ENCODE results near the gene ARFGEF3. TPM values are rescaled to one million over a fixed set of nuclear protein-coding genes. Genes with fewer than 3 reads are reported as not detected.
"Not testable (repeated sequence)": the region's sequence is repeated elsewhere in the genome, so short reads cannot be mapped to it uniquely, and the experiment has no call there.

Gene ARFGEF3
- polyA plus RNA-seq, 2 donors, result 0.15 to 0.20 TPM

GRCh38 chr6:138339024-138339423 is 177.3 kb downstream of the ARFGEF3 start:
- Histone ChIP-seq H3K27ac (ENCODE audit: low read depth in 2 of 2, low read length in 1 of 2) (no peak overlapping the region), H3K27me3 (ENCODE audit: control insufficient read depth in 1 of 2, insufficient read depth in 2 of 2, low read length in 2 of 2) (no peaks in the 10 kb centered on the region), H3K9me3 (ENCODE audit: control insufficient read depth in 2 of 2, insufficient read depth in 1 of 2, low read depth in 1 of 2, low read length in 1 of 2) (no peaks in the 10 kb centered on the region), H3K4me3 (ENCODE audit: low read depth in 1 of 2, low read length in 2 of 2) (no peak overlapping the region), H3K36me3 (ENCODE audit: control insufficient read depth in 2 of 2, insufficient read depth in 2 of 2, low read length in 1 of 2) (no peaks in the 10 kb centered on the region), H3K4me1 (ENCODE audit: control insufficient read depth in 2 of 2, insufficient read depth in 2 of 2, low read length in 1 of 2) (no peaks in the 10 kb centered on the region)
- 61 to 74% methylated on average over 1 of the region's 1 CpG for WGBS, 2 donors

GRCh38 chr6:138341176-138341575 is 179.4 kb downstream of the ARFGEF3 start:
- 62 to 67% methylated on average over 1 of the region's 1 CpG for WGBS, 2 donors
- H3K4me3 ChIP-seq (ENCODE audit: low read depth in 1 of 2, low read length in 2 of 2), result no peak overlapping the region
- H3K27me3 ChIP-seq (ENCODE audit: control insufficient read depth in 1 of 2, insufficient read depth in 2 of 2, low read length in 2 of 2), result no peaks in the 10 kb centered on the region
- H3K36me3 ChIP-seq (ENCODE audit: control insufficient read depth in 2 of 2, insufficient read depth in 2 of 2, low read length in 1 of 2), result no peaks in the 10 kb centered on the region
- H3K9me3 ChIP-seq (ENCODE audit: control insufficient read depth in 2 of 2, insufficient read depth in 1 of 2, low read depth in 1 of 2, low read length in 1 of 2), result no peaks in the 10 kb centered on the region
- no peak overlapping the region for H3K27ac ChIP-seq (ENCODE audit: low read depth in 2 of 2, low read length in 1 of 2)
- H3K4me1 ChIP-seq (ENCODE audit: control insufficient read depth in 2 of 2, insufficient read depth in 2 of 2, low read length in 1 of 2), result no peaks in the 10 kb centered on the region

GRCh38 chr6:138343112-138343511 is 181.4 kb downstream of the ARFGEF3 start:
- Histone ChIP-seq H3K27ac (ENCODE audit: low read depth in 2 of 2, low read length in 1 of 2) (no peak overlapping the region), H3K27me3 (ENCODE audit: control insufficient read depth in 1 of 2, insufficient read depth in 2 of 2, low read length in 2 of 2) (no peaks in the 10 kb centered on the region), H3K36me3 (ENCODE audit: control insufficient read depth in 2 of 2, insufficient read depth in 2 of 2, low read length in 1 of 2) (no peaks in the 10 kb centered on the region), H3K4me1 (ENCODE audit: control insufficient read depth in 2 of 2, insufficient read depth in 2 of 2, low read length in 1 of 2) (peaks cover 0 to 3% of the 10 kb centered on the region in 2 donors), H3K9me3 (ENCODE audit: control insufficient read depth in 2 of 2, insufficient read depth in 1 of 2, low read depth in 1 of 2, low read length in 1 of 2) (no peaks in the 10 kb centered on the region), H3K4me3 (ENCODE audit: low read depth in 1 of 2, low read length in 2 of 2) (no peak overlapping the region)

GRCh38 chr6:138345565-138346285 is 184.0 kb downstream of the ARFGEF3 start:
- H3K36me3 ChIP-seq (ENCODE audit: control insufficient read depth in 2 of 2, insufficient read depth in 2 of 2, low read length in 1 of 2), result no peaks in the 10 kb centered on the region
- no peak overlapping the region for H3K27ac ChIP-seq (ENCODE audit: low read depth in 2 of 2, low read length in 1 of 2)
- peaks cover 0 to 3% of the 10 kb centered on the region in 2 donors for H3K4me1 ChIP-seq (ENCODE audit: control insufficient read depth in 2 of 2, insufficient read depth in 2 of 2, low read length in 1 of 2)
- no peaks in the 10 kb centered on the region for H3K9me3 ChIP-seq (ENCODE audit: control insufficient read depth in 2 of 2, insufficient read depth in 1 of 2, low read depth in 1 of 2, low read length in 1 of 2)
- no peaks in the 10 kb centered on the region for H3K27me3 ChIP-seq (ENCODE audit: control insufficient read depth in 1 of 2, insufficient read depth in 2 of 2, low read length in 2 of 2)
- no peak overlapping the region for H3K4me3 ChIP-seq (ENCODE audit: low read depth in 1 of 2, low read length in 2 of 2)
- 74 to 78% methylated on average over 2 of the region's 2 CpGs for WGBS, 2 donors

GRCh38 chr6:138346302-138347195 is 184.8 kb downstream of the ARFGEF3 start:
- no peaks in the 10 kb centered on the region for H3K27me3 ChIP-seq (ENCODE audit: control insufficient read depth in 1 of 2, insufficient read depth in 2 of 2, low read length in 2 of 2)
- 60 to 65% methylated on average over 2 of the region's 2 CpGs for WGBS, 2 donors
- no peak overlapping the region for H3K27ac ChIP-seq (ENCODE audit: low read depth in 2 of 2, low read length in 1 of 2)
- H3K9me3 ChIP-seq (ENCODE audit: control insufficient read depth in 2 of 2, insufficient read depth in 1 of 2, low read depth in 1 of 2, low read length in 1 of 2), result no peaks in the 10 kb centered on the region
- H3K4me3 ChIP-seq (ENCODE audit: low read depth in 1 of 2, low read length in 2 of 2), result no peak overlapping the region
- H3K4me1 ChIP-seq (ENCODE audit: control insufficient read depth in 2 of 2, insufficient read depth in 2 of 2, low read length in 1 of 2), result peaks cover 0 to 3% of the 10 kb centered on the region in 2 donors
- H3K36me3 ChIP-seq (ENCODE audit: control insufficient read depth in 2 of 2, insufficient read depth in 2 of 2, low read length in 1 of 2), result no peaks in the 10 kb centered on the region

- Histone ChIP-seq H3K4me3 (ENCODE audit: low read depth in 1 of 2, low read length in 2 of 2) (no peak overlapping the region), H3K36me3 (ENCODE audit: control insufficient read depth in 2 of 2, insufficient read depth in 2 of 2, low read length in 1 of 2) (no peaks in the 10 kb centered on the region), H3K27me3 (ENCODE audit: control insufficient read depth in 1 of 2, insufficient read depth in 2 of 2, low read length in 2 of 2) (no peaks in the 10 kb centered on the region), H3K27ac (ENCODE audit: low read depth in 2 of 2, low read length in 1 of 2) (no peak overlapping the region), H3K9me3 (ENCODE audit: control insufficient read depth in 2 of 2, insufficient read depth in 1 of 2, low read depth in 1 of 2, low read length in 1 of 2) (no peaks in the 10 kb centered on the region), H3K4me1 (ENCODE audit: control insufficient read depth in 2 of 2, insufficient read depth in 2 of 2, low read length in 1 of 2) (peaks cover 0 to 3% of the 10 kb centered on the region in 2 donors)
- WGBS, 2 donors, result 58 to 68% methylated on average over 2 of the region's 2 CpGs
Observed at GRCh38 chr6:138347864-138348263, 186.1 kb downstream of the ARFGEF3 start.

GRCh38 chr6:138349891-138350290 is 188.2 kb downstream of the ARFGEF3 start:
- H3K4me3 ChIP-seq (ENCODE audit: low read depth in 1 of 2, low read length in 2 of 2), result no peak overlapping the region
- H3K36me3 ChIP-seq (ENCODE audit: control insufficient read depth in 2 of 2, insufficient read depth in 2 of 2, low read length in 1 of 2), result no peaks in the 10 kb centered on the region
- H3K27ac ChIP-seq (ENCODE audit: low read depth in 2 of 2, low read length in 1 of 2), result no peak overlapping the region
- H3K9me3 ChIP-seq (ENCODE audit: control insufficient read depth in 2 of 2, insufficient read depth in 1 of 2, low read depth in 1 of 2, low read length in 1 of 2), result no peaks in the 10 kb centered on the region
- H3K4me1 ChIP-seq (ENCODE audit: control insufficient read depth in 2 of 2, insufficient read depth in 2 of 2, low read length in 1 of 2), result peaks cover 0 to 3% of the 10 kb centered on the region in 2 donors
- WGBS, 2 donors, result 68 to 81% methylated on average over 3 of the region's 3 CpGs
- H3K27me3 ChIP-seq (ENCODE audit: control insufficient read depth in 1 of 2, insufficient read depth in 2 of 2, low read length in 2 of 2), result no peaks in the 10 kb centered on the region

GRCh38 chr6:138357928-138358327 is 196.2 kb downstream of the ARFGEF3 start:
- Histone ChIP-seq H3K9me3 (ENCODE audit: control insufficient read depth in 2 of 2, insufficient read depth in 1 of 2, low read depth in 1 of 2, low read length in 1 of 2) (no peaks in the 10 kb centered on the region), H3K27me3 (ENCODE audit: control insufficient read depth in 1 of 2, insufficient read depth in 2 of 2, low read length in 2 of 2) (no peaks in the 10 kb centered on the region), H3K36me3 (ENCODE audit: control insufficient read depth in 2 of 2, insufficient read depth in 2 of 2, low read length in 1 of 2) (no peaks in the 10 kb centered on the region), H3K4me3 (ENCODE audit: low read depth in 1 of 2, low read length in 2 of 2) (no peak overlapping the region), H3K27ac (ENCODE audit: low read depth in 2 of 2, low read length in 1 of 2) (no peak overlapping the region), H3K4me1 (ENCODE audit: control insufficient read depth in 2 of 2, insufficient read depth in 2 of 2, low read length in 1 of 2) (no peaks in the 10 kb centered on the region)
- WGBS, 2 donors, result 88 to 93% methylated on average over 1 of the region's 1 CpG

GRCh38 chr6:138368684-138369083 is 206.9 kb downstream of the ARFGEF3 start:
- not testable (repeated sequence) for H3K4me3 ChIP-seq (ENCODE audit: low read depth in 1 of 2, low read length in 2 of 2); H3K4me1 ChIP-seq (ENCODE audit: control insufficient read depth in 2 of 2, insufficient read depth in 2 of 2, low read length in 1 of 2); H3K9me3 ChIP-seq (ENCODE audit: control insufficient read depth in 2 of 2, insufficient read depth in 1 of 2, low read depth in 1 of 2, low read length in 1 of 2); H3K36me3 ChIP-seq (ENCODE audit: control insufficient read depth in 2 of 2, insufficient read depth in 2 of 2, low read length in 1 of 2); H3K27me3 ChIP-seq (ENCODE audit: control insufficient read depth in 1 of 2, insufficient read depth in 2 of 2, low read length in 2 of 2); H3K27ac ChIP-seq (ENCODE audit: low read depth in 2 of 2, low read length in 1 of 2)
- 92 to 93% methylated on average over 8 of the region's 8 CpGs for WGBS, 2 donors
